H1 (cell line): Measurements from ENCODE around the gene MAN2A1. TPM values are rescaled to one million over a fixed set of nuclear protein-coding genes. Genes with fewer than 3 reads are reported as not detected.

Experiments used
- CTCF ChIA-PET: fragments of 300-600 bp; sonication (Branson Sonifier 250); formaldehyde crosslinking; loops from one replicate; lab custom pipeline; 2021; ENCODE audit not compliant: partially characterized antibody; lab: Charles Lee
- POLR2A ChIA-PET: fragments of 300-600 bp; sonication (Branson Sonifier 250); formaldehyde crosslinking; loops from one replicate; lab custom pipeline; 2021; ENCODE audit warnings: inconsistent platforms; ENCODE audit not compliant: partially characterized antibody; lab: Charles Lee
- DNase-seq, 2 experiments: peaks; one replicate each; pipeline versions ENCODE4 v3.0.0 to v3.0.0-alpha.2; 2010 to 2022; ENCODE audit warnings: low spot score in 2 of 2, low read depth in 1 of 2, mixed read lengths in 1 of 2
- FAIRE-seq: peaks from 2 replicates; lab custom pipeline; 2011; peaks lifted over from hg19 to GRCh38; lab: Jason Lieb, UNC
- H2AFZ ChIP-seq: 2 replicates; pipeline ENCODE4 v1.8.1; 2012; ENCODE audit warnings: low read length, inconsistent platforms
- H2AK5ac ChIP-seq: 2 replicates; pipeline ENCODE4 v1.6.1; 2013; ENCODE audit warnings: low read depth, low read length
- H2BK120ac ChIP-seq: replicated peaks from 2 replicates; pipeline ENCODE3; 2013; ENCODE audit warnings: low read depth, low read length, inconsistent platforms
- H2BK12ac ChIP-seq: 2 replicates; pipeline ENCODE4 v1.6.1; 2013; ENCODE audit warnings: low read depth, low read length
- H2BK15ac ChIP-seq: 2 replicates; pipeline ENCODE4 v1.6.1; 2013; ENCODE audit warnings: low read length
- H2BK20ac ChIP-seq: 2 replicates; pipeline ENCODE4 v1.6.1; 2013; ENCODE audit warnings: low read length
- H2BK5ac ChIP-seq: 2 replicates; pipeline ENCODE4 v1.6.1; 2013; ENCODE audit warnings: low read depth, low read length
- H3K14ac ChIP-seq: 2 replicates; pipeline ENCODE4 v1.6.1; 2013; ENCODE audit warnings: inconsistent platforms; ENCODE audit not compliant: insufficient read length
- H3K18ac ChIP-seq: 2 replicates; pipeline ENCODE4 v1.6.1; 2013; ENCODE audit warnings: low read length; ENCODE audit errors: extremely low read depth
- H3K23ac ChIP-seq: 2 replicates; pipeline ENCODE4 v1.6.1; 2013; ENCODE audit warnings: inconsistent platforms; ENCODE audit not compliant: insufficient read length
- H3K23me2 ChIP-seq: 2 replicates; pipeline ENCODE4 v1.6.1; 2013; ENCODE audit warnings: low read depth, low read length
- H3K27ac ChIP-seq: 2 replicates; pipeline ENCODE4 v1.6.1; 2011; ENCODE audit warnings: low read depth, low read length, inconsistent platforms
- H3K27me3 ChIP-seq, 4 experiments: replicated peaks in 1 of 4; 1 replicate in 1 of 4; 2 replicates in 3 of 4; pipeline versions ENCODE4 v1.6.1 to v1.8.1; 2011 to 2013; ENCODE audit warnings: low read length in 3 of 4, mild to moderate bottlenecking in 3 of 4, inconsistent platforms in 2 of 4, mixed read lengths in 2 of 4, moderate library complexity in 1 of 4; ENCODE audit not compliant: control insufficient read depth in 3 of 4, insufficient read depth in 3 of 4; ENCODE audit errors: extremely low read depth in 1 of 4
- H3K36me3 ChIP-seq, 4 experiments: 2 replicates each; pipeline versions ENCODE4 v1.6.1 to v1.8.1; 2011 to 2013; ENCODE audit warnings: mild to moderate bottlenecking in 4 of 4, low read length in 3 of 4, moderate library complexity in 2 of 4, control low read depth in 1 of 4, inconsistent platforms in 1 of 4; ENCODE audit not compliant: insufficient read depth in 4 of 4, control insufficient read depth in 2 of 4
- H3K4ac ChIP-seq: replicated peaks from 2 replicates; pipeline ENCODE3; 2013; ENCODE audit warnings: low read length, low read depth, mixed read lengths, inconsistent platforms; ENCODE audit not compliant: insufficient read length
- H3K4me1 ChIP-seq, 4 experiments: replicated peaks in 1 of 4; 1 replicate in 1 of 4; 2 replicates in 3 of 4; pipeline versions ENCODE4 v1.6.1 to v1.8.1; 2011 to 2013; ENCODE audit warnings: low read length in 3 of 4, inconsistent platforms in 2 of 4, mixed read lengths in 1 of 4; ENCODE audit not compliant: insufficient read depth in 4 of 4, control insufficient read depth in 3 of 4
- H3K4me2 ChIP-seq, 2 experiments: 2 replicates each; pipeline versions ENCODE4 v1.6.1 to v1.8.1; 2011 to 2013; ENCODE audit warnings: low read depth in 2 of 2, low read length in 2 of 2, control low read depth in 1 of 2, inconsistent platforms in 1 of 2, mild to moderate bottlenecking in 1 of 2; ENCODE audit not compliant: insufficient read depth in 1 of 2
- H3K4me3 ChIP-seq, 4 experiments: fragments of 200-600, 300-600 bp in 1 of 4; sonication (generic), shearing (Covaris generic), sonication (Bioruptor Twin) in 1 of 4; 2 replicates each; pipeline versions ENCODE4 v1.5.1 to v1.8.1; 2011 to 2016; ENCODE audit warnings: low read length in 4 of 4, low read depth in 3 of 4, control low read depth in 2 of 4, inconsistent platforms in 2 of 4, mild to moderate bottlenecking in 2 of 4, mixed read lengths in 1 of 4, moderate library complexity in 1 of 4; ENCODE audit not compliant: insufficient read depth in 2 of 4; ENCODE audit errors: extremely low read depth in 1 of 4
- H3K56ac ChIP-seq: replicated peaks from 2 replicates; pipeline ENCODE3; 2013; ENCODE audit warnings: low read depth, mild to moderate bottlenecking, mixed read lengths, low read length, inconsistent platforms; ENCODE audit not compliant: insufficient read length
- H3K79me1 ChIP-seq: 2 replicates; pipeline ENCODE4 v1.6.1; 2013; ENCODE audit warnings: low read depth, low read length, control low read depth
- H3K79me2 ChIP-seq, 2 experiments: 2 replicates each; pipeline versions ENCODE4 v1.6.1 to v1.8.1; 2012 to 2013; ENCODE audit warnings: low read length in 2 of 2, mild to moderate bottlenecking in 2 of 2, inconsistent platforms in 1 of 2; ENCODE audit not compliant: insufficient read depth in 2 of 2, control insufficient read depth in 1 of 2
- H3K9ac ChIP-seq, 4 experiments: replicated peaks in 1 of 4; 1 replicate in 1 of 4; 2 replicates in 3 of 4; pipeline versions ENCODE4 v1.6.1 to v1.8.1; 2011 to 2013; ENCODE audit warnings: low read depth in 3 of 4, low read length in 3 of 4, control low read depth in 2 of 4, mild to moderate bottlenecking in 2 of 4, moderate library complexity in 2 of 4, inconsistent platforms in 1 of 4; ENCODE audit errors: extremely low read depth in 1 of 4
- H3K9me3 ChIP-seq, 2 experiments: 2 replicates each; pipeline versions ENCODE4 v1.6.1 to v1.8.1; 2012 to 2013; ENCODE audit warnings: mild to moderate bottlenecking in 2 of 2, moderate library complexity in 2 of 2, control low read depth in 1 of 2, inconsistent platforms in 1 of 2, low read depth in 1 of 2, low read length in 1 of 2, mixed read lengths in 1 of 2; ENCODE audit not compliant: insufficient read depth in 2 of 2
- H4K20me1 ChIP-seq, 2 experiments: replicated peaks in 1 of 2; 2 replicates each; pipeline versions ENCODE3 to v1.8.1; 2011 to 2013; ENCODE audit warnings: inconsistent platforms in 2 of 2, low read length in 2 of 2, mild to moderate bottlenecking in 1 of 2; ENCODE audit not compliant: insufficient read depth in 2 of 2, control insufficient read depth in 1 of 2
- H4K5ac ChIP-seq: 2 replicates; pipeline ENCODE4 v1.6.1; 2013; ENCODE audit warnings: low read length, low read depth, mixed read lengths, inconsistent platforms; ENCODE audit not compliant: insufficient read length
- H4K8ac ChIP-seq: 2 replicates; pipeline ENCODE4 v1.8.0; 2013; ENCODE audit warnings: mild to moderate bottlenecking, moderate library complexity, low read length, inconsistent platforms; ENCODE audit not compliant: insufficient read depth; ENCODE audit errors: extremely low read depth
- H4K91ac ChIP-seq: replicated peaks from 2 replicates; pipeline ENCODE3; 2013; ENCODE audit warnings: low read length, mixed read lengths, inconsistent platforms; ENCODE audit not compliant: insufficient read length
- EZH2 ChIP-seq: fragments of 200-600 bp; sonication (generic); IDR thresholded peaks from 2 replicates; pipeline ENCODE4 v1.7.1; 2012; ENCODE audit warnings: low read depth, mild to moderate bottlenecking, moderate library complexity, low read length, inconsistent platforms; ENCODE audit not compliant: severe bottlenecking
- NANOG ChIP-seq: IDR thresholded peaks from 2 replicates; pipeline ENCODE4 v1.6.1; 2011; ENCODE audit warnings: low read length, low read depth, mild to moderate bottlenecking, inconsistent platforms; ENCODE audit not compliant: insufficient read depth, poor library complexity, severe bottlenecking
- PHF8 ChIP-seq: fragments of 200-600 bp; sonication (generic); conservative IDR thresholded peaks from 2 replicates; pipeline ENCODE4 v1.7.1; 2012; ENCODE audit warnings: low read depth, mild to moderate bottlenecking, inconsistent platforms, low read length, moderate library complexity
- SUZ12 ChIP-seq: fragments of 200-600 bp; sonication (generic); IDR thresholded peaks from 2 replicates; pipeline ENCODE4 v1.6.1; 2012; ENCODE audit warnings: mild to moderate bottlenecking, inconsistent platforms, low read length, moderate library complexity, mixed read lengths
- TAF7 ChIP-seq: optimal IDR thresholded peaks from 2 replicates; pipeline ENCODE3; 2011; ENCODE audit warnings: low read depth, mild to moderate bottlenecking, inconsistent platforms, low read length, moderate library complexity, borderline replicate concordance
- WGBS, 2 experiments: shearing (Covaris generic) in 1 of 2; methylation state at CpG; one replicate each; pipeline versions ENCODE4 v1.1.6 to v1.1.7; 2013 to 2015; ENCODE audit warnings: low lambda C conversion rate in 2 of 2, mixed read lengths in 2 of 2, inconsistent platforms in 1 of 2, low coverage in 1 of 2, missing lambda C conversion rate in 1 of 2; ENCODE audit not compliant: insufficient replicate concordance in 2 of 2, insufficient coverage in 1 of 2, insufficient read length in 1 of 2; ENCODE audit errors: extremely low coverage in 1 of 2, missing lambda C conversion rate in 1 of 2; 5-methylcytosine and 5-hydroxymethylcytosine counted together
- polyA plus RNA-seq, 7 experiments: library from polyadenylated mRNA; depleted of rRNA in 3 of 7; stranded (reverse) in 5 of 7; unstranded in 2 of 7; fragments of >200 nt in 5 of 7; fragments of 200-250 nt in 2 of 7; gene quantifications; 1 replicate in 5 of 7; 2 replicates in 1 of 7; 4 replicates in 1 of 7; pipeline versions ENCODE4 v1.2.1 to v1.2.3, GENCODE V29; 2011 to 2013; ENCODE audit warnings: missing spikeins in 2 of 7, mixed read lengths in 2 of 7
- total RNA-seq: library from RNA; stranded (reverse); fragmentation: NEBNext Ultra II Directional; extraction: Animal tissue kit (Norgen Biotek cat#: 25700); gene quantifications from 2 replicates; pipeline ENCODE4 v1.2.1, GENCODE V29; 2021
- TF ChIP-seq, protein P1 (sequence below): IDR thresholded peaks from 2 replicates; pipeline ENCODE4 v1.6.1; 2011; ENCODE audit warnings: low read length, improper control_type of control experiment
- TF ChIP-seq, protein P2 (sequence below): IDR thresholded peaks from 2 replicates; pipeline ENCODE4 v1.6.1; 2012; ENCODE audit warnings: inconsistent platforms

The MAN2A1 gene
- total and polyA plus RNA-seq, 2 of the 8 experiments (the other 6 are each of a cell fraction or from before 2014, with no cell fraction given) = 29.1 to 102 TPM

DNA sequence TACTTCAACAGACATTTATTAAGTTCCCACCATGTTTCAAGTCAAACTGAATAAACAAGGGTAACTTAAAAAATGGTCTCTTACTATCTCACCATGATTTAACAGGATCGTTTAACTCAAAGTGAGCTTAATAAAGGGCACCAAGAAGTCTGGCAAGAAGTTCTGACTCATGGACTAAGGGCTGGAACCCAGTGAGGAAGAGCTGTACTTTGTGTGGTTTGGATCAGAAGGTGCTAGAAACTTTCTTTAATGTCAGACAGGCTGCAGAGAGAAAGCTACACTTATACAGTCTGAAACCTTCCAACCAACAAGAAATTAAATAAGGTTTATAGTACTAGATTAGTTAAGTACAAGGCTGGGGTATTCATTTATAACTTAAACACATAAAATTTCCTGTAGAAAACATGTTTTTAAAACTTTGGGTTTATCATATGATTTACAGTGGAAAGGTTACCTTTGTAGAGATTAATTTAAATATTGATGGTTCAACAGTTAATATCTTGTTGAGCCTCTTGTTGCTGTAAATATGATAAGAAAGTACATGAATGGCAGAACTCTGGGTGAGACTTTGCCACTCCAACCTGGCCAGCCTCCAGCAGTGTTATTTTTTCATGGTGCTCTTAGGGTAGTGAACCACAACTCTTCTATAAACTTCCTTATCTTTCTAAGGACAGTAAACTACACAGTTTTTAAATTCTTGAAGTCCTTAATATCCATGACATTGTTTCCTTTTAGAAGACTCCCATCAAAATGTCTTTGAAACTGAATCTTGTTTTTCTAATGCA is 162.8 kb downstream of the MAN2A1 start:
- H3K14ac ChIP-seq = no peak overlapping the region
- H2BK20ac ChIP-seq = no peak overlapping the region
- no peak for DNase-seq
- H3K4me3 ChIP-seq = no peak overlapping the region
- H3K9me3 ChIP-seq = no peaks in the 10 kb centered on the region
- H3K56ac ChIP-seq = no peak overlapping the region
- H3K79me2 ChIP-seq = no peaks in the 10 kb centered on the region
- no peak overlapping the region for H2AK5ac ChIP-seq
- H3K9ac ChIP-seq = peak overlapping the region in 1 of 4 experiments; percentile 13; a peak in 1 of 7 replicates
- no peak overlapping the region for H2BK15ac ChIP-seq
- H3K27ac ChIP-seq = no peak overlapping the region
- no peaks in the 10 kb centered on the region for H3K27me3 ChIP-seq
- no peak overlapping the region for H3K23ac ChIP-seq
- no peak overlapping the region for H2BK12ac ChIP-seq
- ChIA-PET POLR2A (no interaction called here), CTCF (interaction anchor here (1.1 kb wide), 1 partner anchor 188 kb away, joined by 4 read pairs; no protein-coding TSS in a partner anchor)
- H4K8ac ChIP-seq = no peak overlapping the region
- no peak overlapping the region for H2BK5ac ChIP-seq
- H2BK120ac ChIP-seq = no peak overlapping the region
- no peak overlapping the region for H3K18ac ChIP-seq
- TF ChIP-seq TAF7 = no peak
- TF ChIP-seq, protein P1, sequence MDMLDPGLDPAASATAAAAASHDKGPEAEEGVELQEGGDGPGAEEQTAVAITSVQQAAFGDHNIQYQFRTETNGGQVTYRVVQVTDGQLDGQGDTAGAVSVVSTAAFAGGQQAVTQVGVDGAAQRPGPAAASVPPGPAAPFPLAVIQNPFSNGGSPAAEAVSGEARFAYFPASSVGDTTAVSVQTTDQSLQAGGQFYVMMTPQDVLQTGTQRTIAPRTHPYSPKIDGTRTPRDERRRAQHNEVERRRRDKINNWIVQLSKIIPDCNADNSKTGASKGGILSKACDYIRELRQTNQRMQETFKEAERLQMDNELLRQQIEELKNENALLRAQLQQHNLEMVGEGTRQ = no peak
- TF ChIP-seq, protein P2, sequence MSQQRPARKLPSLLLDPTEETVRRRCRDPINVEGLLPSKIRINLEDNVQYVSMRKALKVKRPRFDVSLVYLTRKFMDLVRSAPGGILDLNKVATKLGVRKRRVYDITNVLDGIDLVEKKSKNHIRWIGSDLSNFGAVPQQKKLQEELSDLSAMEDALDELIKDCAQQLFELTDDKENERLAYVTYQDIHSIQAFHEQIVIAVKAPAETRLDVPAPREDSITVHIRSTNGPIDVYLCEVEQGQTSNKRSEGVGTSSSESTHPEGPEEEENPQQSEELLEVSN = no peak
- no peak for TF ChIP-seq PHF8
- TF ChIP-seq NANOG = no peak
- TF ChIP-seq SUZ12 = no peak
- no peak for TF ChIP-seq EZH2
- H3K36me3 ChIP-seq = peaks cover 3 to 65% (median 15%) of the 10 kb centered on the region in 4 experiments; a peak in 7 of 8 replicates
- H3K23me2 ChIP-seq = no peaks in the 10 kb centered on the region; the same call in 1 of the 2 replicates
- H3K4me2 ChIP-seq = no peak overlapping the region
- no peak overlapping the region for H4K5ac ChIP-seq
- H3K4me1 ChIP-seq = peaks cover 0 to 4% (median 0%) of the 10 kb centered on the region in 4 experiments; a peak in 1 of 7 replicates
- H3K4ac ChIP-seq = no peak overlapping the region
- H4K91ac ChIP-seq = no peak overlapping the region
- peaks cover 0 to 2% of the 10 kb centered on the region in 2 experiments for H4K20me1 ChIP-seq
- no peak for FAIRE-seq
- no peaks in the 10 kb centered on the region; the same call in 1 of the 2 replicates for H3K79me1 ChIP-seq
- H2AFZ ChIP-seq = no peak overlapping the region
- 82% methylated on average over 1 of the region's 1 CpG; no CpG with 5 or more reads in 1 of the 2 experiments for WGBS, 2 experiments
